ENCODE measurements around the gene TRPM2. TPM values are rescaled to one million over a fixed set of nuclear protein-coding genes. Genes with fewer than 3 reads are reported as not detected.

The TRPM2 gene
- total RNA-seq, 4 donors from 2014 or later = 1.6 to 3.5 (median 2.7) TPM

- H3K36me3 ChIP-seq = peaks cover 26 to 100% (median 98%) of the 10 kb centered on the region in 4 donors
- 95% methylated on average over 18 of the region's 35 CpGs for WGBS
- TF ChIP-seq, protein P1, sequence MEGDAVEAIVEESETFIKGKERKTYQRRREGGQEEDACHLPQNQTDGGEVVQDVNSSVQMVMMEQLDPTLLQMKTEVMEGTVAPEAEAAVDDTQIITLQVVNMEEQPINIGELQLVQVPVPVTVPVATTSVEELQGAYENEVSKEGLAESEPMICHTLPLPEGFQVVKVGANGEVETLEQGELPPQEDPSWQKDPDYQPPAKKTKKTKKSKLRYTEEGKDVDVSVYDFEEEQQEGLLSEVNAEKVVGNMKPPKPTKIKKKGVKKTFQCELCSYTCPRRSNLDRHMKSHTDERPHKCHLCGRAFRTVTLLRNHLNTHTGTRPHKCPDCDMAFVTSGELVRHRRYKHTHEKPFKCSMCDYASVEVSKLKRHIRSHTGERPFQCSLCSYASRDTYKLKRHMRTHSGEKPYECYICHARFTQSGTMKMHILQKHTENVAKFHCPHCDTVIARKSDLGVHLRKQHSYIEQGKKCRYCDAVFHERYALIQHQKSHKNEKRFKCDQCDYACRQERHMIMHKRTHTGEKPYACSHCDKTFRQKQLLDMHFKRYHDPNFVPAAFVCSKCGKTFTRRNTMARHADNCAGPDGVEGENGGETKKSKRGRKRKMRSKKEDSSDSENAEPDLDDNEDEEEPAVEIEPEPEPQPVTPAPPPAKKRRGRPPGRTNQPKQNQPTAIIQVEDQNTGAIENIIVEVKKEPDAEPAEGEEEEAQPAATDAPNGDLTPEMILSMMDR (IDR thresholded peaks at IDR 0.05) = no peak
- intact Hi-C loops (cut with DNase I) = no loop called here
- H3K4me3 ChIP-seq = no peak overlapping the region
- H3K27ac ChIP-seq (replicated peaks in 1 of 4) = no peak overlapping the region
- no peaks in the 10 kb centered on the region for H3K27me3 ChIP-seq
- no peaks in the 10 kb centered on the region for H3K4me1 ChIP-seq
- no peaks in the 10 kb centered on the region for H3K9me3 ChIP-seq
- no peak for DNase-seq (ENCODE audit: extremely low spot score)
These were observed 33.9 kb upstream of the TRPM2 start for GRCh38 chr21:44319407-44320065.

DNA sequence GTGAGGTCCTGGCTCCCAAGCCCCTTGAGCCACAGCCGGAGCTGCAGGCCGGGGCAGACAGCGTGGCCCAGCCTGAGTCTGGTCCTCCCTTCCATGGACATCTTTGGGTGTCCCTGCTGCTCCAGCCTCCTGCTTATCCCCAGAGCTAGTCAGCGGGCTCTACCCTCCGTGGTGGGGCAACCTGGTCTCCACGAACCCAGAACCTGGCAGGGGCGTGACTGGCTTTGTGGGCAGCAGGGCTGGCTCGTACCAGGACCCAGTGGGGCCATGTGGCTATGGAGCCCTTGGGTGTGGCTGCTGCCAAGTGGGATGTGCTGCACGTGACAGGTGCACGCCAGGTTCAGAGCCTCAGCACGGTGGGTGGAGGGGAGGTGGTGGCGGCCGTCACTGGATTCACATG lies 32.6 kb upstream of the TRPM2 start:
- Histone ChIP-seq H3K27me3 (no peaks in the 10 kb centered on the region), H3K27ac (replicated peaks in 1 of 4) (no peak overlapping the region), H3K9me3 (no peaks in the 10 kb centered on the region), H3K36me3 (peaks cover 27 to 100% (median 99%) of the 10 kb centered on the region in 4 donors), H3K4me1 (no peaks in the 10 kb centered on the region), H3K4me3 (no peak overlapping the region)
- DNase-seq (ENCODE audit: extremely low spot score) = no peak
- TF ChIP-seq EP300 (IDR thresholded peaks at IDR 0.05) = no peak
- no peak for TF ChIP-seq POLR2A (IDR thresholded peaks at IDR 0.05; ENCODE audit: low read depth)
- TF ChIP-seq, protein P1 (IDR thresholded peaks at IDR 0.05) = no peak
- TF ChIP-seq POLR2AphosphoS5 (IDR thresholded peaks at IDR 0.05) = no peak
- 84% methylated on average over 10 of the region's 13 CpGs for WGBS
- intact Hi-C loops (cut with DNase I) = no loop called here

GRCh38 chr21:44321846-44322450 lies 31.5 kb upstream of the TRPM2 start:
- no peak for DNase-seq (ENCODE audit: extremely low spot score)
- Histone ChIP-seq H3K9me3 (no peaks in the 10 kb centered on the region), H3K27me3 (no peaks in the 10 kb centered on the region), H3K27ac (replicated peaks in 1 of 4) (no peak overlapping the region), H3K4me1 (no peaks in the 10 kb centered on the region), H3K4me3 (no peak overlapping the region), H3K36me3 (peaks cover 30 to 100% (median 99%) of the 10 kb centered on the region in 4 donors)
- 95% methylated on average over 12 of the region's 23 CpGs for whole genome bisulfite sequencing
- TF ChIP-seq POLR2AphosphoS5 (IDR thresholded peaks at IDR 0.05) (no peak), EP300 (IDR thresholded peaks at IDR 0.05) (no peak), POLR2A (IDR thresholded peaks at IDR 0.05; ENCODE audit: low read depth) (no peak)
- TF ChIP-seq, protein P1 (IDR thresholded peaks at IDR 0.05) = no peak
- intact Hi-C loops (cut with DNase I) = no loop called here

DNA sequence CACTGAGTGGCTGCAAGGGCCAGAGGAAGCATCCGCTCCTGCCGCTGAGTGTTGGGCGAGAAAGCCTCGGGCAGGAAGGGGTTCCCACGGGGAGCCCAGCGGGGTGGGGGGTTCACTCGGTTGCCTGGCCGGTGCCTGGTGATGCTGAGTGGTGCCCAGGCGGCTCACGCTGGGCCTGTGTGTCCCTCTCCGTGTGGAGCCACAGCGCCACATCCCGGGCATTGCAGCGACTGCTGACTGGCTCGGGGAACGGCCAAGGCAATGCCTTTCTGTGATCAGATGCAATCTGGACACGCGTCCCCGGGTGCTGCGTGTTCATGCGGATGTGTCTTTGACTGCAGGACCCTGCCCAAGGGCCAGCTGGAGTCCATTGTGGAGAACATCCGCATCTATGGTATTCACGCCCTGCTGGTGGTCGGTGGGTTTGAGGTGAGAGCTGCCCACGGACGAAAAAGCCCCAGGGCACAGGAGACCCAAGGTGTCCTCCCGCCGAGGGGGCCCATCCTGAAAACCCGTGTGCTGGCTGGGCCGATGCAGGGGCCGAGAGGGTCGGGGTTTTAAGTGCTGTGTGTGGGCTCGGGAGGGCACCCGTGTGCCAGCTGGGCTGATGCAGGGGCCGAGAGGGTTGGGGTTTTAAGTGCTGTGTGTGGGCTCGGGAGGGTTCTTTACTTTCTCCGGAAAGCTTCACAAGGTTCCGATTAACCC lies 30.6 kb upstream of the TRPM2 start:
- DNase-seq (ENCODE audit: extremely low spot score) = no peak
- H3K9me3 ChIP-seq = no peaks in the 10 kb centered on the region
- 85% methylated on average over 22 of the region's 38 CpGs for WGBS
- H3K36me3 ChIP-seq = peaks cover 30 to 100% (median 99%) of the 10 kb centered on the region in 4 donors
- no peaks in the 10 kb centered on the region for H3K4me1 ChIP-seq
- no peak for TF ChIP-seq POLR2A (IDR thresholded peaks at IDR 0.05; ENCODE audit: low read depth)
- TF ChIP-seq, protein P1 (IDR thresholded peaks at IDR 0.05) = no peak
- no peak for TF ChIP-seq EP300 (IDR thresholded peaks at IDR 0.05)
- TF ChIP-seq POLR2AphosphoS5 (IDR thresholded peaks at IDR 0.05) = no peak
- no peak overlapping the region for H3K4me3 ChIP-seq
- no peak overlapping the region for H3K27ac ChIP-seq (replicated peaks in 1 of 4)
- intact Hi-C loops (cut with DNase I) = no loop called here
- no peaks in the 10 kb centered on the region for H3K27me3 ChIP-seq
